Measurements from ENCODE around the gene CADM3. TPM values are rescaled to one million over a fixed set of nuclear protein-coding genes. Genes with fewer than 3 reads are reported as not detected.

The CADM3 gene
- total RNA-seq, 1 experiment from 2014 or later, result not detected

DNA sequence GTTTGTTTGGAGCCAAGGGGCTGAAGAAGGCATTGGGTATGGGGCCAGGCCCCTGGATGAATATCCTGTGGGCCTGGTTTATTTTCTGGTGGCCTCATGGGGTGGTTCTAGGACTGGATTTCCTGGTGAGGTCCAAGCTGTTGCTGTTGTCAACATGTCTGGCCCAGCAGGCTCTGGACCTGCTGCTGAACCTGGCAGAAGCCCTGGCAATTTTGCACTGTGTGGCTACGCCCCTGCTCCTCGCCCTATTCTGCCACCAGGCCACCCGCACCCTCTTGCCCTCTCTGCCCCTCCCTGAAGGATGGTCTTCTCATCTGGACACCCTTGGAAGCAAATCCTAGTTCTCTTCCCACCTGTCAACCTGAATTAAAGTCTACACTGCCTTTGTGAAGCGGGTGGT, 34.7 kb downstream of the CADM3 start:
- Mint-ChIP-seq H3K27me3 (ENCODE audit: insufficient read depth, unreplicated experiment) (peaks cover 42% of the 10 kb centered on the region), H3K27ac (ENCODE audit: unreplicated experiment) (no peak overlapping the region), H3K4me1 (ENCODE audit: low read depth, unreplicated experiment) (no peaks in the 10 kb centered on the region), H3K9me3 (ENCODE audit: unreplicated experiment) (no peaks in the 10 kb centered on the region), H3K4me3 (ENCODE audit: unreplicated experiment) (no peak overlapping the region), H3K36me3 (ENCODE audit: insufficient read depth, unreplicated experiment) (no peaks in the 10 kb centered on the region)
- Histone ChIP-seq H3K9me3 (no peaks in the 10 kb centered on the region), H3K4me1 (no peaks in the 10 kb centered on the region), H3K4me3 (ENCODE audit: low read depth, low read length) (no peak overlapping the region), H3K36me3 (ENCODE audit: control insufficient read depth, insufficient read depth, low read length) (no peaks in the 10 kb centered on the region), H3K27me3 (replicated peaks; ENCODE audit: control insufficient read depth, insufficient read depth, low read length) (peaks cover 1% of the 10 kb centered on the region; the same call in 1 of the 2 replicates)
- DNase-seq, result no peak
- no TSS peak for BruUV-seq (replicated peaks)
- POLR2A ChIA-PET, result no interaction called here
- intact Hi-C loops (cut with micrococcal nuclease; ENCODE audit: unreplicated experiment), result no loop called here
- CTCF ChIA-PET, result no interaction called here
- no peak for TF ChIP-seq CTCF (IDR thresholded peaks at IDR 0.05; ENCODE audit: insufficient read depth in 1 of 2, low read depth in 1 of 2, low read length in 1 of 2, severe bottlenecking in 1 of 2, unreplicated experiment in 1 of 2)

GRCh38 chr1:159207080-159207479, 35.7 kb downstream of the CADM3 start:
- intact Hi-C loops (cut with micrococcal nuclease; ENCODE audit: unreplicated experiment), result no loop called here
- no peaks in the 10 kb centered on the region for H3K9me3 Mint-ChIP-seq (ENCODE audit: unreplicated experiment)
- ChIA-PET POLR2A (no interaction called here), CTCF (no interaction called here)
- H3K4me3 Mint-ChIP-seq (ENCODE audit: unreplicated experiment), result no peak overlapping the region
- no peak for DNase-seq
- no peaks in the 10 kb centered on the region for H3K36me3 Mint-ChIP-seq (ENCODE audit: insufficient read depth, unreplicated experiment)
- H3K27me3 Mint-ChIP-seq (ENCODE audit: insufficient read depth, unreplicated experiment), result peaks cover 39% of the 10 kb centered on the region
- TF ChIP-seq CTCF (IDR thresholded peaks at IDR 0.05; ENCODE audit: insufficient read depth in 1 of 2, low read depth in 1 of 2, low read length in 1 of 2, severe bottlenecking in 1 of 2, unreplicated experiment in 1 of 2), result no peak
- no TSS peak for BruUV-seq (replicated peaks)
- no peaks in the 10 kb centered on the region for H3K9me3 ChIP-seq
- H3K36me3 ChIP-seq (ENCODE audit: control insufficient read depth, insufficient read depth, low read length), result no peaks in the 10 kb centered on the region
- no peak overlapping the region for H3K4me3 ChIP-seq (ENCODE audit: low read depth, low read length)
- H3K27me3 ChIP-seq (replicated peaks; ENCODE audit: control insufficient read depth, insufficient read depth, low read length), result no peaks in the 10 kb centered on the region
- H3K4me1 ChIP-seq, result no peaks in the 10 kb centered on the region
- no peak overlapping the region for H3K27ac Mint-ChIP-seq (ENCODE audit: unreplicated experiment)
- peaks cover 10% of the 10 kb centered on the region for H3K4me1 Mint-ChIP-seq (ENCODE audit: low read depth, unreplicated experiment)

DNA sequence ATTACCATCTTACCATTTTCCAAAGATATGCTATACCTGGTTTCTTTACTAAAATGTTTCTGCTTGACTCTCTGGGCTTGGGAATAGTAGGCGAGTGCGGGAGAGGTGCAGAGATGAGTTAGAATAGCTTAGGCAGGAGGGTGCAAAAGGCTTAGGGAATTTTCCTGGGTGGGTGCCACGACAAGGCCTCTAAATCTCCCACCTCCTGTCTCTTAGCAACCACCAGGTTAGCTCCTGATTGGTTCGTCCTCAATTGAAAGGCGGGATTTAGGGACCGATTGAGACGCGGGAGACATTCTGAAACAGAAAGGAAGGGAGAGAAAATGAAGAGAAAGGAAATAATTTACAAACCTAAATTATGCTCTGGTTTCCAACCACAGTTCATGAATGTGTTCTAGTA, 36.4 kb downstream of the CADM3 start:
- CTCF ChIA-PET, result interaction anchor here (0.7 to 1.4 kb wide), 2 partner anchors 10 to 20 kb away, joined by 3 to 5 read pairs; no protein-coding TSS in a partner anchor
- intact Hi-C loops (cut with micrococcal nuclease; ENCODE audit: unreplicated experiment), result no loop called here
- Mint-ChIP-seq H3K4me3 (ENCODE audit: unreplicated experiment) (no peak overlapping the region), H3K9me3 (ENCODE audit: unreplicated experiment) (no peaks in the 10 kb centered on the region), H3K4me1 (ENCODE audit: low read depth, unreplicated experiment) (peaks cover 10% of the 10 kb centered on the region), H3K27me3 (ENCODE audit: insufficient read depth, unreplicated experiment) (peaks cover 35% of the 10 kb centered on the region), H3K36me3 (ENCODE audit: insufficient read depth, unreplicated experiment) (no peaks in the 10 kb centered on the region), H3K27ac (ENCODE audit: unreplicated experiment) (no peak overlapping the region)
- no peak for DNase-seq
- Histone ChIP-seq H3K9me3 (no peaks in the 10 kb centered on the region), H3K4me1 (no peaks in the 10 kb centered on the region), H3K36me3 (ENCODE audit: control insufficient read depth, insufficient read depth, low read length) (no peaks in the 10 kb centered on the region), H3K4me3 (ENCODE audit: low read depth, low read length) (no peak overlapping the region), H3K27me3 (replicated peaks; ENCODE audit: control insufficient read depth, insufficient read depth, low read length) (no peaks in the 10 kb centered on the region)
- BruUV-seq (replicated peaks), result no TSS peak
- TF ChIP-seq CTCF (IDR thresholded peaks at IDR 0.05; ENCODE audit: insufficient read depth in 1 of 2, low read depth in 1 of 2, low read length in 1 of 2, severe bottlenecking in 1 of 2, unreplicated experiment in 1 of 2), result no peak
- POLR2A ChIA-PET, result no interaction called here
